Tibial nerve (tissue), 4 donors: ENCODE data around the gene USP4. TPM values are rescaled to one million over a fixed set of nuclear protein-coding genes. Genes with fewer than 3 reads are reported as not detected.

ENCODE experiments used
- DNase-seq, 2 donors: peaks; one replicate each; pipeline ENCODE4 v3.0.0-alpha.2; 2019; ENCODE audit warnings: low spot score in 2 of 2
- H3K27ac ChIP-seq, 4 donors: fragments of 200-600 bp; sonication (generic) in 3 of 4; one replicate each; pipeline ENCODE4 v1.5.1; 2017 to 2019; ENCODE audit warnings: mild to moderate bottlenecking in 1 of 4
- H3K27me3 ChIP-seq, 2 donors: fragments of 200-600 bp; sonication (generic) in 1 of 2; one replicate each; pipeline versions ENCODE4 v1.5.1 to v1.6.0; 2017 to 2019
- H3K36me3 ChIP-seq, 3 donors: fragments of 200-600 bp; sonication (generic); one replicate each; pipeline ENCODE4 v1.5.1; 2018 to 2019
- H3K4me1 ChIP-seq, 4 donors: fragments of 200-600 bp; sonication (generic) in 3 of 4; one replicate each; pipeline ENCODE4 v1.5.1; 2017 to 2019
- H3K4me3 ChIP-seq, 4 donors: fragments of 200-600 bp; sonication (generic) in 3 of 4; one replicate each; pipeline ENCODE4 v1.5.1; 2017 to 2019; ENCODE audit warnings: mild to moderate bottlenecking in 1 of 4, moderate library complexity in 1 of 4
- H3K9me3 ChIP-seq, 4 donors: fragments of 200-600 bp; sonication (generic) in 3 of 4; one replicate each; pipeline ENCODE4 v1.5.1; 2017 to 2019
- CTCF ChIP-seq, 5 experiments: fragments of 200-600 bp in 3 of 5; fragments of 450-650 bp in 2 of 5; sonication (generic) in 3 of 5; IDR thresholded peaks; one replicate each; pipeline ENCODE4 v1.5.1; 2016 to 2019; ENCODE audit warnings: antibody characterized with exemption in 5 of 5, mild to moderate bottlenecking in 3 of 5, moderate library complexity in 2 of 5
- EP300 ChIP-seq, 2 donors: sonication (generic); formaldehyde crosslinking; IDR thresholded peaks; one replicate each; pipeline ENCODE4 v1.6.1; 2017; ENCODE audit warnings: antibody characterized with exemption in 2 of 2, mild to moderate bottlenecking in 1 of 2
- POLR2A ChIP-seq, 2 donors: fragments of 450-650 bp; IDR thresholded peaks; one replicate each; pipeline ENCODE4 v1.6.1; 2017; ENCODE audit warnings: antibody characterized with exemption in 2 of 2, mild to moderate bottlenecking in 2 of 2, moderate library complexity in 2 of 2
- WGBS, 2 donors: methylation state at CpG; one replicate each; pipeline ENCODE4 v1.1.5; 2018; 5-methylcytosine and 5-hydroxymethylcytosine counted together
- total RNA-seq, 4 donors: library from RNA; depleted of rRNA; stranded (reverse); fragments of >200 nt; gene quantifications; one replicate each; pipeline ENCODE4 v1.1.0, GENCODE V29; 2016

The USP4 gene
- total RNA-seq, 4 donors from 2014 or later: 33.7 to 49.8 (median 46.0) TPM

GRCh38 chr3:49266410-49267095, 73.3 kb downstream of the USP4 start:
- Histone ChIP-seq H3K36me3 (peaks cover 0 to 23% (median 0%) of the 10 kb centered on the region in 3 donors), H3K27me3 (no peaks in the 10 kb centered on the region), H3K4me1 (peaks cover 0 to 30% (median 13%) of the 10 kb centered on the region in 4 donors), H3K27ac (peak overlapping the region; percentile 25 to 84 (median 70)), H3K9me3 (no peaks in the 10 kb centered on the region), H3K4me3 (no peak overlapping the region)
- 33 to 39% methylated on average over 5 of the region's 5 CpGs for WGBS, 2 donors
- TF ChIP-seq CTCF (IDR thresholded peaks at IDR 0.05) (no peak), POLR2A (IDR thresholded peaks at IDR 0.05) (no peak), EP300 (IDR thresholded peaks at IDR 0.05) (no peak)
- no peak for DNase-seq

GRCh38 chr3:49265661-49266386, 74.0 kb downstream of the USP4 start:
- peak overlapping the region; percentile 25 to 84 (median 70) for H3K27ac ChIP-seq
- TF ChIP-seq POLR2A (IDR thresholded peaks at IDR 0.05): no peak
- no peak for TF ChIP-seq EP300 (IDR thresholded peaks at IDR 0.05)
- no peak for TF ChIP-seq CTCF (IDR thresholded peaks at IDR 0.05)
- WGBS, 2 donors: 66 to 73% methylated on average over 10 of the region's 10 CpGs

GRCh38 chr3:49263159-49263889, 76.5 kb downstream of the USP4 start:
- no peaks in the 10 kb centered on the region for H3K9me3 ChIP-seq
- DNase-seq: no peak
- H3K4me3 ChIP-seq: no peak overlapping the region
- peaks cover 0 to 20% (median 13%) of the 10 kb centered on the region in 4 donors for H3K4me1 ChIP-seq
- H3K27me3 ChIP-seq: no peaks in the 10 kb centered on the region
- no peaks in the 10 kb centered on the region for H3K36me3 ChIP-seq
- TF ChIP-seq CTCF (IDR thresholded peaks at IDR 0.05): no peak
- no peak for TF ChIP-seq POLR2A (IDR thresholded peaks at IDR 0.05)
- no peak for TF ChIP-seq EP300 (IDR thresholded peaks at IDR 0.05)
- H3K27ac ChIP-seq: no peak overlapping the region
- WGBS, 2 donors: 70 to 83% methylated on average over 6 of the region's 6 CpGs

More at GRCh38 chr3:49265661-49266386, 74.0 kb downstream of the USP4 start:
- Histone ChIP-seq H3K36me3 (peaks cover 0 to 18% (median 0%) of the 10 kb centered on the region in 3 donors), H3K4me1 (peaks cover 0 to 28% (median 13%) of the 10 kb centered on the region in 4 donors), H3K4me3 (no peak overlapping the region), H3K9me3 (no peaks in the 10 kb centered on the region), H3K27me3 (no peaks in the 10 kb centered on the region)
- DNase-seq: no peak

GRCh38 chr3:49260806-49261324, 79.0 kb downstream of the USP4 start:
- Histone ChIP-seq H3K27ac (no peak overlapping the region), H3K27me3 (no peaks in the 10 kb centered on the region), H3K9me3 (no peaks in the 10 kb centered on the region), H3K4me1 (peaks cover 0 to 15% (median 4%) of the 10 kb centered on the region in 4 donors), H3K36me3 (no peaks in the 10 kb centered on the region), H3K4me3 (no peak overlapping the region)
- TF ChIP-seq CTCF (IDR thresholded peaks at IDR 0.05) (no peak), POLR2A (IDR thresholded peaks at IDR 0.05) (no peak), EP300 (IDR thresholded peaks at IDR 0.05) (no peak)
- no peak for DNase-seq
- WGBS, 2 donors: 63 to 68% methylated on average over 5 of the region's 5 CpGs
